Cardiac fibroblast (primary cell): ENCODE results near the gene TM4SF4.

Source experiments
- DNase-seq, 2 donors: peaks; one replicate each; pipeline versions ENCODE4 v3.0.0 to v3.0.0-alpha.2; 2010; ENCODE audit warnings: low read depth in 2 of 2
- H3K4me3 ChIP-seq, 2 donors: replicated peaks in 1 of 2; 1 replicate in 1 of 2; 2 replicates in 1 of 2; pipeline ENCODE4 v1.5.1; 2011; ENCODE audit warnings: low read depth in 2 of 2, low read length in 2 of 2, mild to moderate bottlenecking in 2 of 2, moderate library complexity in 1 of 2
- TF ChIP-seq, protein P1 (sequence below): IDR thresholded peaks from one replicate; pipeline ENCODE4 v1.5.1; 2011; ENCODE audit warnings: low read depth, mild to moderate bottlenecking, low read length, inconsistent platforms

Gene TM4SF4

DNA sequence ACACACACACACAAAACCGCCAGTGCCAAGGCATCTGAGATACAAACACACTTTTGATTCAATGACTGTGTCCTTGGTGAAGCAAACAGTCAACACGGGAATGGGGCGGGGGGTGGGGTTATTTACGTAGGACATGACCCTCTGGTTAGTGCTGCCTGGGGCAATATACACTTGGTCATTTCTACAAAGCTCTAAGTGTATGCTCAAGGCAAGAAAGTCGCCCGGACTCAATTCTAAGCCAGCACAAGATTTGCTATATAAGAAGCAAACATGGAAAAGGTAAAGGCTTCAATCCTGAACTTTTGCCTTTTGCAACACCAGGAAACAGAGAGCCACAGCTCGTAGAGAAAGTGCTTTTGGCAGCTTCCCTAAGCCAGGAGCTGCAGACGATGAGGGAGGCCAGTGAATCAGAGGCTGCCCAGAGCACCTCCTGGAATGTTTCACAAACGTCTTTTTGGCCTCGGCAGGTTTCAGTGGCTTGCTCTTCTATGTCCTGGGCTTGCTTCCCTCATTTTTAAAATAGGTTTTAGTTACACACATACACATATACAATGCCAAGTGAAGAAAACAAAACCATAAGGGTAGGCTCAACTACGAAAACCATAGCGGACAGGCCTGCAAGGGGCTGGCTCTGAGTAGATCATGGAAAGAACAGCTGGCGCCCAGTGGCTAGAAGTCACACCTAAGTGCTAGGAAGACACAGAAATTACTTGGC lies 73.6 kb downstream of the TM4SF4 start:
- no peak overlapping the region for H3K4me3 ChIP-seq
- DNase-seq = peak; percentile 90 to 92
- TF ChIP-seq, protein P1, sequence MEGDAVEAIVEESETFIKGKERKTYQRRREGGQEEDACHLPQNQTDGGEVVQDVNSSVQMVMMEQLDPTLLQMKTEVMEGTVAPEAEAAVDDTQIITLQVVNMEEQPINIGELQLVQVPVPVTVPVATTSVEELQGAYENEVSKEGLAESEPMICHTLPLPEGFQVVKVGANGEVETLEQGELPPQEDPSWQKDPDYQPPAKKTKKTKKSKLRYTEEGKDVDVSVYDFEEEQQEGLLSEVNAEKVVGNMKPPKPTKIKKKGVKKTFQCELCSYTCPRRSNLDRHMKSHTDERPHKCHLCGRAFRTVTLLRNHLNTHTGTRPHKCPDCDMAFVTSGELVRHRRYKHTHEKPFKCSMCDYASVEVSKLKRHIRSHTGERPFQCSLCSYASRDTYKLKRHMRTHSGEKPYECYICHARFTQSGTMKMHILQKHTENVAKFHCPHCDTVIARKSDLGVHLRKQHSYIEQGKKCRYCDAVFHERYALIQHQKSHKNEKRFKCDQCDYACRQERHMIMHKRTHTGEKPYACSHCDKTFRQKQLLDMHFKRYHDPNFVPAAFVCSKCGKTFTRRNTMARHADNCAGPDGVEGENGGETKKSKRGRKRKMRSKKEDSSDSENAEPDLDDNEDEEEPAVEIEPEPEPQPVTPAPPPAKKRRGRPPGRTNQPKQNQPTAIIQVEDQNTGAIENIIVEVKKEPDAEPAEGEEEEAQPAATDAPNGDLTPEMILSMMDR = no peak

DNA sequence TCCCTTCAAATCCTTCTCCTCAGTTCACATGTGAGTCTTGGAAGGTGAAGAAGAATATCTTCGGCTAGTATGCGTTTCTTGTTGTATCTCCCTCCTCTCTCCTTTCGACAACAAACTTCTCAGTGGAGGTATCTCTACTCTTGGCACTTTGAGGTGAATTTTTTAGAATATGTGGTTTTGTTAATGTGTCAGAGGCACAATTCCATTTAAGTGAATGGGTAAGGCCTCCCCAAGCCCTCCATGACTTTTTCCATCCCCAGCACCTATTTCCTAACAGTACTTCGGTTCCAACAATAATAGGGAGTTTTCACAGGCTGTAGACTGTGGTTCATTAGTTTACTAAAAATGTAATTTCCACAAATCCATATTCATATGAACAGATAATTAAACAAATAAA lies 74.2 kb downstream of the TM4SF4 start:
- TF ChIP-seq, protein P1 = no peak
- no peak overlapping the region for H3K4me3 ChIP-seq
- DNase-seq = peak in 1 of 2 donors; percentile 45

DNA sequence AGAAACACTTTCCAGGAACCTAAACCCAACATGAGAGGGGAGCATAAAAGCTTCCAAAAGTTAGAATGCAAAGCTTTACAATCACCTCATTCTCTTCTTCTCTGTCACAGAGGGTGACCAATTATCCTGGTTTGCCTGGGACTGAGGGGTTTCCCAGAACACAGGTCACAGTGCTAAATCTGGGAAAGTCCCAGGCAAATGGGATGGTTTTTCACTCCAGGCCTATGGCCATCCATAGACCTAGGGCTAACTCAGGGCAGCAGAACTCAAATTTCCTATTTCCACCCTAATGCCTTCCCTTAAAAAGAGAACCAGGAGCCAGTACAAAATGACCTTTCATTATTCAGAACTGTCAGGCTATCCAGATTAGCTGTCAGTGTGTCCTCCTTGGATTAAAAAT lies 77.0 kb downstream of the TM4SF4 start:
- H3K4me3 ChIP-seq = no peak overlapping the region
- DNase-seq = no peak
- TF ChIP-seq, protein P1 = no peak

DNA sequence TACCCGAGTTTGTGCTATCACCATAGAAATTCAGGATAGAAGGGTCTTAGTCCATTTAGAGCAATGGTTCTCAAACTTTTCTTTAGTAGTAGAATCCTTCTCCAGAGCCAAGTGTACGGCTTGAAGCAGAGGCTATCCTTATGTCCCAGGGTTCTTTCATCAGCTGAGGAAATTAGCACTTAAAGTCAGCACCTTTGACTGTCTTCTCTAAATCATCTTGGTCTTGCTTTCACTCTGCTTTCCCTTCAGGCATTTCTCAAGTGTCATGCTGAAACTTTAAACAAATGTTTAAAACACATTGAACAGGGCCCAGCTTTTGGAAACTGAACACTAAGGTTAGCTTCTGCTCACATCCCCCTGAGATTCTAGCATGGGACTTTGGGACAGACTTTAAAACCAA lies 78.2 kb downstream of the TM4SF4 start:
- DNase-seq = no peak
- TF ChIP-seq, protein P1 = no peak
- H3K4me3 ChIP-seq = no peak overlapping the region
